ENCODE measurements around the gene CASP10.

DNA sequence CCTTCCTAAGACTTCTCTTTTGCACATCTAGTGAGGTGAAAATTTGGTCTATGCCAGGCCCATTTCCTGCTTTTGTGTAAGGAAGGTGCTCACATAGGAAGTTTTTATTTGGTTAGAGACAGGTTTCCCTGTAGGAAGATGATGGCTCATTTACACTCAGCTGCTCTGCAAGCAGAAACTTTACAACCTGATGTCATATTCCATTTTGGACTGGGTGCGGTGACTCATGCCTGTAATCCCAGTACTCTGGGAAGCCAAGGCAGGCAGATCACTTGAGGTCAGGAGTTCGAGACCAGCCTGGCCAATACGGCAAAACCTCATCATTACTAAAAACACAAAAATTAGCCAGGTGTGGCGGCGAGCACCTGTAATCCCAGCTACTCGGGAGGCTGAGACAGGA lies 35.8 kb downstream of the CASP10 start:
- TF ChIP-seq REPIN1 (CRISPR knock-in tag; IDR thresholded peaks at IDR 0.05; ENCODE audit: borderline replicate concordance, low read depth) (no peak), IKZF1 (IDR thresholded peaks at IDR 0.05) (no peak), HMG20A (CRISPR knock-in tag; IDR thresholded peaks at IDR 0.05; ENCODE audit: borderline replicate concordance) (no peak), AGO2 (optimal IDR thresholded peaks at IDR 0.05; ENCODE audit: low read depth, low read length) (no peak), SIX1 (CRISPR knock-in tag; IDR thresholded peaks at IDR 0.05; ENCODE audit: borderline replicate concordance) (no peak), ETV6 (CRISPR knock-in tag; conservative IDR thresholded peaks at IDR 0.05) (no peak), ETS1 (CRISPR knock-in tag; IDR thresholded peaks at IDR 0.05) (no peak), CTCF (CRISPR knock-in tag; IDR thresholded peaks at IDR 0.05) (no peak), KLF16 (CRISPR knock-in tag; IDR thresholded peaks at IDR 0.05) (no peak), MXD4 (CRISPR knock-in tag; IDR thresholded peaks at IDR 0.05) (no peak), ZNF790 (CRISPR knock-in tag; IDR thresholded peaks at IDR 0.05; ENCODE audit: borderline replicate concordance) (no peak)
- TF ChIP-seq, protein P1, sequence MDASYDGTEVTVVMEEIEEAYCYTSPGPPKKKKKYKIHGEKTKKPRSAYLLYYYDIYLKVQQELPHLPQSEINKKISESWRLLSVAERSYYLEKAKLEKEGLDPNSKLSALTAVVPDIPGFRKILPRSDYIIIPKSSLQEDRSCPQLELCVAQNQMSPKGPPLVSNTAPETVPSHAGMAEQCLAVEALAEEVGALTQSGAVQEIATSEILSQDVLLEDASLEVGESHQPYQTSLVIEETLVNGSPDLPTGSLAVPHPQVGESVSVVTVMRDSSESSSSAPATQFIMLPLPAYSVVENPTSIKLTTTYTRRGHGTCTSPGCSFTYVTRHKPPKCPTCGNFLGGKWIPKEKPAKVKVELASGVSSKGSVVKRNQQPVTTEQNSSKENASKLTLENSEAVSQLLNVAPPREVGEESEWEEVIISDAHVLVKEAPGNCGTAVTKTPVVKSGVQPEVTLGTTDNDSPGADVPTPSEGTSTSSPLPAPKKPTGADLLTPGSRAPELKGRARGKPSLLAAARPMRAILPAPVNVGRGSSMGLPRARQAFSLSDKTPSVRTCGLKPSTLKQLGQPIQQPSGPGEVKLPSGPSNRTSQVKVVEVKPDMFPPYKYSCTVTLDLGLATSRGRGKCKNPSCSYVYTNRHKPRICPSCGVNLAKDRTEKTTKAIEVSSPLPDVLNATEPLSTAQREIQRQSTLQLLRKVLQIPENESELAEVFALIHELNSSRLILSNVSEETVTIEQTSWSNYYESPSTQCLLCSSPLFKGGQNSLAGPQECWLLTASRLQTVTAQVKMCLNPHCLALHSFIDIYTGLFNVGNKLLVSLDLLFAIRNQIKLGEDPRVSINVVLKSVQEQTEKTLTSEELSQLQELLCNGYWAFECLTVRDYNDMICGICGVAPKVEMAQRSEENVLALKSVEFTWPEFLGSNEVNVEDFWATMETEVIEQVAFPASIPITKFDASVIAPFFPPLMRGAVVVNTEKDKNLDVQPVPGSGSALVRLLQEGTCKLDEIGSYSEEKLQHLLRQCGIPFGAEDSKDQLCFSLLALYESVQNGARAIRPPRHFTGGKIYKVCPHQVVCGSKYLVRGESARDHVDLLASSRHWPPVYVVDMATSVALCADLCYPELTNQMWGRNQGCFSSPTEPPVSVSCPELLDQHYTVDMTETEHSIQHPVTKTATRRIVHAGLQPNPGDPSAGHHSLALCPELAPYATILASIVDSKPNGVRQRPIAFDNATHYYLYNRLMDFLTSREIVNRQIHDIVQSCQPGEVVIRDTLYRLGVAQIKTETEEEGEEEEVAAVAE (CRISPR knock-in tag; IDR thresholded peaks at IDR 0.05; ENCODE audit: borderline replicate concordance), result no peak

All from HepG2 (cell line).